Putamen (tissue), 1 donor: ENCODE results near the gene GPX1.
"Not testable (repeated sequence)": the region's sequence is repeated elsewhere in the genome, so short reads cannot be mapped to it uniquely, and the experiment has no call there.

Source experiments
- DNase-seq: peaks from one replicate; pipeline ENCODE4 v3.0.0-alpha.2; 2016; ENCODE audit warnings: low spot score

GPX1 gene

DNA sequence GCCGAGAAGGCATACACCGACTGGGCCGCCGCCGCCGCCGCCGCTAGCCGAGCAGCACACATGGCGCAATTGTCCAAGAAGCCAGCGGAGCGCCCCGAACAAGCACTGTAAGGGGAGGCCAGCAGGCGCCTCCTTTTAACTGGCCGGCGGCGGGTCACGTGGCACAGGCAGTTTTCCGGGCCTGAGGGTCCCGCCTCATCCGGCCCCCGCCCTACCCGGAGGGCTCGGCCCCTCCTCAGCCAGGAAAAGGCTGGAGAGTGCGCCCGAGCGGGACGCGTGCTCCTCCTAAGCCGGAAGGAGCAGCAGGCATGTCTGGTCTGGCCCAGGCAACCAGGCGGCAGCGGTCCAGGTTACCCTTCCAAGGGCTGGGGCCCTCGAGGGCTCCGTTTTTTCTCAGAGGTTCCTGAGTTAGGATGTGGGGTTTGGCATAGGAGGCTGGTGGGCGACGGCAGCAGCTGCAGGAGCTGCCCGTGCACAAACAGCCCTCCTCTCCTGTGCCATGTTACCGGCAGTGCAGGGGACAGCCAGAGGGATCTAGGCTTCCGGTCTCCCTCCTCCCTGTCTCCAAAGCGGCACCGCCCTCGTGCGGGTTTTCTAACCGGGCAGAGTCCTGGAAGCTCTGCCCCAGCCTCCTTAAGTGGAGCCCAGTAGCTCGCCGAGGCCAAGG lies at the start of gene GPX1:
Gene GPX1, minus strand, starts transcription at position 137 of the 667 bp plus-strand sequence. Its CDS starts 75 bp downstream, at position 62.
- peak; percentile 87 for DNase-seq

DNA sequence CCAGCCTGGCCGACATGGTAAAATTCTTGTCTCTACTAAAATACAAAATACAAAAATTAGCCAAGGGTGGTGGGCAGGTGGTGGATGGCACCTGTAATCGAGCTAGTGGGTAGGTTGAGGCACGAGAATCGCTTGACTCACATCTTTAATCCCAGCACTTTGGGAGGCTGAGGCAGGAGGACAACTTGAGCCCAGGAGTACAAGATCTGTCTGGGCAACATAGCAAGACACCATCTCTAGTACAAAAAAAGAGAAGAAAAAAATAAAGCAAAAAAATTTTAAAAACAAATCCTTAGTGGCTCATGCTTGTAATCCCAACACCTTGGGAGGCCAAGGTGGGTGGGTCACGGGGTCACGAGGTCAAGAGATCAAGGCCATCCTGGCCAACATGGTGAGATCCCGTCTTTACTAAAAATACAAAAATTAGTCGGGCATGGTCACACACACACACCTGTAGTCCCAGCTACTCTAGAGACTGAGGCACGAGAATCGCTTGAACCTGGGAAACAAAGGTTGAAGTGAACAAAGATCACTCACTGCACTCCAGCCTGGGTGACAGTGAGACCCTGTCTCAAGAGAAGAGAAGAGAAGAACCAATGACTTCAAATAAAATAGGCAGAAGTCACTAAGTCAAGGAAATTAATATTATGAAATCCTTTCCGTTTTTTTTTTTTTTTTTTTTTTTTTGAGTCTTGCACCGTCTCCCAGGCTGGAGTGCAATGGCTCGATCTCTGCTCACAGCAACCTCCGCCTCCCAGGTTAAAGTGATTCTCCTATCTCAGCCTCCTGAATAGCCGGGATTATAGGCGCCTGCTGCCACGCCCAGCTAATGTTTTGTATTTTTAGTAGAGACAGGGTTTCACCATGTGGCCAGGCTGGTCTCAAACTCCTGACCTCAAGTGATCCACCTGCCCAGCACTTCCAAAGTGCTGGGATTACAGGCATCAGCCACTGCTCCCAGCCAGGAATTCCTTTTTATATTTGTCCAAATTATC lies 48.7 kb upstream of the GPX1 start:
- DNase-seq: no peak

DNA sequence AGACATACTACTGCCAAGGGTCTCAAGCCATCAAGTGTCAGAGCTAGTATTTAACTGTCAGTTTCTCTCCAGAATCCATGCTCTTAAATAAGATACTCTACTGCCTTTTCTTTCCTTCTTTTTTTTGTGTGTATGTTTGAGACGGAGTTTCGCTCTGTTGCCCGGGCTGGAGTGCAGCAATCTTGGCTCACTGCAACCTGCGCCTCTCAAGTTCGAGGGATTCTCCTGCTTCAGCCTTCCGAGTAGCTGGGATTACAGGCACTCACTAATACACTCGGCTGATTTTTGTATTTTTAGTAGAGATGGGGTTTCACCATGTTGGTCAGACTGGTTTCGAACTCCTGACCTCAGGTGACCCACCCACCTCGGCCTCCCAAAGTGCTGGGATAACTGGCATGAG lies 47.4 kb upstream of the GPX1 start:
- DNase-seq: not testable (repeated sequence)

DNA sequence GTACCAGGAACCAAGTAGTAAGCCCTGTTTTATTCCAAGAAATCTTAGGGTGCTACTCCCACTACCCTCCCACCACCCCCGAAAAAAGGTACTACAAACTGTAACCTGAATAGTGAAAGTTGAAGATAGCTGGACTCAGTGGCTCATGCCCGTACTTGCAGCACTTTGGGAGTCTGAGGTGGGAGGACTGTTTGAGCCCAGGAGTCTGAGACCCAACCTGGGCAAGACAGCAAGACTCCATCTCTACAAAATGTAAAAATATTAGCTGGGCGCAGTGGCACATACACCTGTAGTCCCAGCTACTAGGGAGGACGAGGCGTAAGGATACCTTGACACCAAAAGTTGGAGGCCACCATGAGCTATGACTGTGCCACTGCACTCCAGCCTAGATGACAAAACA lies 45.7 kb upstream of the GPX1 start:
- no peak for DNase-seq

DNA sequence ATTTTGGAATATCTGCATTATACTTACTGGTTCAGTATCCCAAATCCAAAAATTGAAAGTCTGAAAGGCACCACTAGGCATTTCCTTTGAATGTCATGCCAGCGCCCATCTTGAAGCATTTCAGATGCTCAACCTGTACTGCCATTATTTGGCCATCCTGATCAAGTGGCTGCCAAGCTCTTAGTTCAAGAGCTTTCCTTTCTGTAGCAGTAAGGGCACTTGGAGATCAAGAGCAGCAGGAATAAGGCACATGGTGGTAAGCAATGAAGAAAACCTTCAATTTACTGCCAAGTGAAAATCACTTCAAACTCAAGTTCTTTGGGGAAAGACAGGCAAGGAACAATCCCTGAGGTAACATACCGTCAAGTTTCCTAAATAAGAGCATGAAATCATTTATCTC lies 43.6 kb upstream of the GPX1 start:
- no peak for DNase-seq

DNA sequence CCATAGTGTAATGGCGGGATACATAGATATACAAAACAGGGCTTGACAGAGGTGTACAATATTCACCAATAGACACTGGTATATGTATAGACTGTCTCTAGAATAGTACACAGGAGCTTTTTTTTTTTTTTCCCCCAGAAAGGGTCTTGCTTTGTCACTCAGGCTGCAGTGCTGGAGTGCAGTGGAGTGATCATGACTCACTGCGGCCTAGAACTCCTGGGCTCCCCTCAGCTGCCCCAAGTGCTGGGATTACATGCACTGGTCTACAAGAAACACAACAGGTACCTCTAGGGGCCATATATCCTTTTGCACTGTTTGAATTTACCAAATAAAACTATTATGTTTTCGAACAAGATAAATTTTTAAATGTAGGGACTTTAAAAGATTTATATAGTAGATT lies 41.3 kb upstream of the GPX1 start:
- no peak for DNase-seq

DNA sequence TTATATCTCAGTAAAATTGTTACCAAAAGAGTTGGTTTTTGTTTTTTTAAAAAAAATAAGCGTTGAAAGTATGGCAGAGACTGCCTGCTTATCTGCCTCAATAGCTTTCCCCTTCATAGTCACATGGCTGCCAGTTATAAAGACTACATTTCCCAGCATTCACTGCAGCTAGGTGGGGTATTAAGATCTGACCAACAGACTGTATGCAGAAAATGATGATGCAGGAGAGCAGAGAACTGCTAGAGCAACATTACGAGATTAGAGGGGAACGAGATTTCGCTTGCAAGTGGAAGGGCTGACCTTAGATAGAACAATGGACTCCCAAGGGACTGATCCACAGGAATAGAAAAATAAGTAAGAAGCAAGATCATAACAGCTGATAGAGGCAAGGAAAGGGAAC lies 39.3 kb upstream of the GPX1 start:
- DNase-seq: no peak

DNA sequence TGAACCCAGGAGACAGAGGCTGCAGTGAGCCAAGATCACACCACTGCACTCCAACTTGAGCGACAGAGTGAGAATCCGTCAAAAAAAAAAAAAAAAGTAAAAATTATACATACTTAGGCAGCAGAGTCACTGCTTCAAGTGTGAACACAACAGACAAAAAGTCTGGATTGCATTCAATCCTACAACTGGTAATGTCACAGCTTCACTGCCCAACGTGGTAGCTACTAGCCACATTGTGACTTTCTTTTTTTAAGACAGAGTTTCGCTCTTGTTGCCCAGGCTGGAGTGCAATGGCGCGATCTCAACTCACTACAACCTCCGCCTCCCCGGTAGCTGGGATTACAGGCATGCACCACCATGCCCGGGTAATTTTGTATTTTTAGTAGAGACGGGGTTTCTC lies 33.2 kb upstream of the GPX1 start:
- not testable (repeated sequence) for DNase-seq

DNA sequence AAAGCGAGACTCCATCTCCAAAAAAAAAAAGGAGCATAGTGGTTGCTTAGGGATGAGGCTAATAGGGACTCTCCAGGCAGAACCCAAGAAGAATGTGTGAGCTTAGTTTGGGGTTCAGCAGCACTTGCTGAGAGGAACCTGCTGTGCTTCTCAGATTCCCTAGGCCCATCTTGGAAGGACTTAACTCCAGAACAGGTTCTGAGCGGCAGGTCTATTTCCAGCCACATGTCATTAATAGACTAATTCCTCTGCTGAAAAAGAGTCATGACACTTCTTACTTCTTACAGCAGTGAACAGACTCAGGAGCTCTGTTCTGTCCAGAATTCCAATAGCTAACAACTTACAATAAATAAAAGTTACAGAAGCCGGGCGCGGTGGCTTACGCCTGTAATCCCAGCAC lies 31.1 kb upstream of the GPX1 start:
- DNase-seq: no peak

DNA sequence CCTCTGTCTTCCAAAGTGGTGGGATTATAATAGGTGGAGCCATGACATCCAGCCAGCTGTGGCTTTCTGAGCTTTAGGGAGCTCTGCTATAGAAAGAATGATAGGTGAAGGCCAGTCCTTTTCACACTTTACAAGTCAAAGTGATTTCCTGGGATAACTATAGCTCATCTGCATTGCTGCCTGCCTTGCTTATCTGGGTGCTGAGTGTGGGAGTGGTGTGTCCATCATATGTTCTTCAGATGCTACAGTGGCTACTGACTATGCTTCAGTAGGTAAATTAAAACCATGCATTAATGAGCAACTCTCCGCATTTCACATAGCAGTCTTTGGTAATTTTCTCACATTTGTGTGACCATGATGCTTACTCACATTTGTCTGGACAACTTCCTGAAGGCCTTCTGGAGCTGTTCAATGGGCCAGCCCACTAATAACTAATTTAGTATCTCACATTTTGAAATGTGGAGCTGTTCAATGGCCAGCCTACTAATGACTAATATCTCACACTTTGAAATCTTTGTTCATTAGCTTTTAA lies 30.2 kb upstream of the GPX1 start:
- no peak for DNase-seq

DNA sequence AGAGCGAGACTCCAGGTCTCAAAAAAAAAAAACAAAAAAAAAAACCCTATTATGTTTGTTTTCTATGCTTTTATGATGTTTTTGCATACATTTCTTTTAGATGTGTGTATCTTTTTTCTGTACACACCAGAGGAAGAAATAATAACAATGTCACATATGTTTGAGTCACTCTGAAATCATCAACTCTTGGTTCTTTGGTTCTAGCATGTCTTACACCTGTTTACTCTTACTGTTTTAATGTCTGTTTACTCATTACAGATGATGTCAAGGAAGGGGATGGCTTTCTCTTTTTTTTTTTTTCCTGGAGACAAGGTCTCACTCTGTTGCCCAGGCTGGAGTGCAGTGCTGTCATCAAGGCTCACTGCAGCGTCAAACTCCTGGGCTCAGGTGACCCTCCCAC lies 29.6 kb upstream of the GPX1 start:
- no peak for DNase-seq

DNA sequence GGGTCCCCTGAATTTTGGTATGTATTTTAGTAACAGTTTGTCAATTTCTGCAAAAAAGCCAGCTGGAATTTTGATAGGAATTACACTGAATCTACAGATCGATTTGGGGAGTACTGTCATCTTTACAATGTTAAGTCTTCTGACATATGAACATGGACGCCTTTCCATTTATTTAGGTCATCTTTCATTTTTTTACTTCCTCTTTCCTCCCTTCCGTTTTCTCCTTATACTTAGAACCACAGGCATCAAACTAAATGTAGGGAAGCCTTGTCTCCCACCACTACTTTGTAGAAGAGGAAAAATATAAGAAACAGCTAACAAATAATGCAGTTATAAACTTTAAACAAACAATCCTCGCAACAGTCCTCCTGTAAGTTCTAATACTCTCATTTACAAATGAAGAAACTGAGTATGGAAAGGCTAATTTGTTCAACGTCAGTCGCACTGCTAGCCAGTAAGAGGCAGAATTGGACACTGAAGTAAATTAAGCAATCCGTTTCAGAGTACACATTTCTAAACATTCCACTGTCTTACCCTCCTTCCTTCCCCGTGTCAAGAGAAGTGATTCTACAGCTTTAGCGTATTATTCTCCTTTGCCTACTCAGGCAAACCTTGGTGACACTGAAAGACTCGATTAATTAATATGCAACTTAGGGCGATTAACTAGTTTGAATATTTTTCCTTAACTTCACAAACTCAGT lies 28.1 kb upstream of the GPX1 start:
- DNase-seq: no peak

DNA sequence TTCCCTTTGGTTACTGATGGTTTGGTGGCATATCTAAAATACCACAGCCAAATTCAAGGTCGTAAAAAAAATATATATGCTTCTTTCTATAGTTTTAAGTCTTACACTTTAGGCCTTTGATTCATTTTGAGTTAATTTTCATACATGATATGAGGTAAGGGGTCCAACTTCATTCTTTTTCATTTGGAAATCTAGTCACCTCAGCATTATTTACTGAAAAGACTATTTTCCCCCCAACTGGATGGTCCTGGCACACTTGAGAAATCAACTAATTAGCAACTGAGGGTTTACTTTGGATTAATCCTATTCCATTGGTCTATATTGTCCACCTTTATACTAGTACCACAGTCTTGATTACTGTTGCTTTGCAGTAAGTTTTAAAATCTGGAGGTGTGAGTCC lies 27.5 kb upstream of the GPX1 start:
- no peak for DNase-seq

DNA sequence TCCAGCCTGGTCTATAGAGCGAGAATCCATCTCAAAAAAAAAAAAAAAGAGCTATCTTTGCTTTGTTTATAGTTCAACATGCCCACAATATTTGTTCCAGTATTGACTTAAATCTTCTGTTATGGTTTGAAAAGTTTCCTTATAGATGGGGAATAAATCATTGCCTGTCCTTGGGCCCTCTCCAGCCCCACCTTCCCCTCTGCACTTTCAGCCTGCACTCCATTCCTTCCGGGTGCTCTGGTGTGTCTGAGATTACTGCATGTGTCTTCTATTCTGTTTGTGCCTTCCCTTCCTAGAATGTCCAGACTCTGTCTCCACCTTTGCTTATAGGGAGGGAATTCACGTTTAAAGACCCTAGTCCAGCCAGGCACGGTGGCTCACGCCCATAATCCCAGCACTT lies 25.2 kb upstream of the GPX1 start:
- DNase-seq: no peak

DNA sequence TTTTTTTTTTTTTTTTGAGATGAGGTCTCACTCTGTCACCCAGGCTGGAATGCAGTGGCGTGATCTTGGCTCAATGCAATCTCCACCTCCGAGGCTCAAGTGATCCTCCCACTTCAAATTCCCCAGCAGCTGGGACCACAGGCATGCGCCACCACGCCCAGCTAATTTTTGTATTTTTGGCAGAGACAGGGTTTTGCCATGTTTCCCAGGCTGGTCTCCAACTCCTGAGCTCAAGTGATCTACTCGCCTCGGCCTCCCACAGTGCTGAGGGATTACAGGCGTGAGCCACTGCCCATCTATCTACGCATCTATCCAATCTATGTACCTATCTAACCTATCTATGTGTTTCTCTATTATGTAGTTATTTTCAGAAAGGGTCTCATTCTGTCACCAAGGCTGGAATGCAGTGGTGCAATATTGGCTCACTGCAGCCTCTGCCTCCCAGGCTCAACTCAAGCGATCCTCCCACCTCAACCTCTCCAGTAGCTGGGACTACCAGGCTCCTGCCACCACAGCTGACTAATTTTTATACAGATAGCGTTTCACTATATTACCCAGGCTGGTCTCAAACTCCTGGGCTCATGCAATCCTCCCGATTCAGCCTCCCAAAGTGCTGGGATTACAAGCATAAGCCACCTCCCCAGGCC lies 20.2 kb upstream of the GPX1 start:
- DNase-seq: no peak

DNA sequence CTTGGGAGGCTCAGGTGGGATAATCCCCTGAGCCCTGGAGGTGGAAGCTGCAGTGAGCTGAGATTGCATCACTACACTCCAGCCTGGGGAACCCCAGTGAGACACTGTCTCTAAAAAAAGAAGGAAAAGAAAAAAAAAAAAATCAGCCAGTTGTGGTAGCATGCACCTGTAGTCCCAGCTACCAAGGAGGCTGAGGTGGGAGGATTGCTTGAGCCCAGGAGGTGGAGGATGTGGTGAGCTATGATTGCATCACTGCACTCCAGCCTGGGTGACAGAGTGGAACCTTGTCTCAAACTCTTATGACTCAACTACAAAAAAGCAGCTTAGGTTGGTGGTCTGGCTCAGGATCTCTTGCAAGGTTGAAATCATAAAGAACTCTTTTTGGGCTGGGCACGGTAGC lies 19.3 kb upstream of the GPX1 start:
- no peak for DNase-seq

DNA sequence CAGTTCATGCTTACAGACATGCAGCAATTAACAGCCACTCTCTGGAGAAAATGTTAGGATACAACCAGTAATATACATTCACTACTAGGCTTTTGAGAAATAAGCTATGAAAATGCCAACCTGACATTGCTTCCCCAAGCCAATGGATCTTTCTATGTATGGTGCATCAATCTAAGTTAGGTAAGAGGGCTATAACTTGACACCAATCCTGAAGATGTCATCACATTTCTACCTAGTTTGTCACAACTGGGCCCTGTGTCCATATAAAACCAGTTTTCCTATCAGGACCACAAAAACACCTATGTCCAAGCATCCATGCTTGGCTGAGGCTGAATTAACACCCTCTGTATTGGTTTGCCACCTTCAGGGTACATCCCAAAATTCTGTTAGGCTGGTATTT lies 13.8 kb upstream of the GPX1 start:
- DNase-seq: no peak

DNA sequence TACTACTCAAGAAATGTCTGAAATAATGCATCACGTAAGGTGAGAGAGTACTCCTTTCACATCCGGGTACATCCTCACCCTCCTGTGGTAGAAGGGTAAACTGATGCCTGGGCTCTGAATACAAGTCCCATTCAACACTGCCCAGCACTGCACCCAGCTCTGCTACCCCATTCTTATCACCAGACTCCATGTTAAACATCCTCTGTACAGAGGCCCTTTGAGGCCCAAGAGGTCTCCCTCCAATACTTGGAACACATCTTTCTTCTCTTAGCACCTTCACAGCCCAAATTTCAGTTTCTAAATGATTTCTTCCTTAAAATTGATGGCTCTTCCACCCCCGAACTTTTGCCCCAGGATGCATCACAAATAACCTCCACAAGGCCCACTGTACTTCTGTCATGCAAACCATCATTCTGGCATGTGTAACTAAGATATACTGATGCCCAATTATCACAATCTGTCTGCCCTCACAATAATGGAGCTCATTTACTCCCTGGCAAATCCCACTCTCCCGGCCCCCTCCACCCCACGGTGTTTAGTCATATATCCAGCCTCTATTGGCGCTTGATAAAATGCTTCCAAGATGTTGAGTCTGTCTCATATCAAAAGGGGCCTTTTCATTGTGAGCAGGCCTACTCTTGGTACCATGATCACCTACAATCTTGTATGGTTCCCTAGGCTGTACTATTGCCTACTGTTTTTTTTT lies 12.6 kb upstream of the GPX1 start:
- DNase-seq: no peak

DNA sequence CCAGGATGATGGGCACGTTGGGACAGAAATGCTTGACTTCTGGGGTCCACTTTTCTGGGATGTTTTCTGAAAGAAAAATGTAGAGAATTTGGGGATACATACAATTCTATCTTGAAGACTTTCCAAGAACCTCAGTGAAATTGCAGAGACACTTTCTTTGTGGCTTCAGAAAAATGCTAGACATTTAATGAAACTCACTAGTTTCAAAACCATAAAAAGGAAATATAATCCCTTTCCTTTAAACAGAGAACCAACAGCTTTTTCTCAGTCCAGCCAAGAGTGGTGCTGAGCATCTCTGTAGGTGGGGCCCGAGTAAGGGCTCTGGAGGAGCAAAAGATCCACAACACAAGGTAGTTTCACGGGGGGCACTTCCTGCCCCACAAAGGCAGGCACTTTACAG lies 4.4 kb upstream of the GPX1 start:
- no peak for DNase-seq

DNA sequence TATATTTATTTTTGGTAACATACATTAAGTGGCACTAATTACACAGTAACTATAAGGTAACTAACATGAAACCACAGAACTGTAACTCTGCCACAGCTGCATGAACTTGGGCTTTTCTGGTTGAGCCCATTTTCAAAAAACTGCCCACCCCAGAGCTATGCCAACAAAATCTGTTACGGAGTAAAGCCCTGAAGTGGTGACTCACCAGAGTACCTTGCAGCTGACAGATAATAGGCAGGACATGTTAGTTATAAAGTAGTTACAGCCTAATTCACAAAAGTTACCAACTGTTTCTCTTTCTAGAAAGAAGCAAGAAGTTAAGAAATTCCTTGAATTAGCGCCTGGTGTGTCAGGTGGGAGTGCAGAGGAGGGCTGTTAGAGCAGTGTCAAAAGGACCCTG lies 1.5 kb upstream of the GPX1 start:
- DNase-seq: no peak

DNA sequence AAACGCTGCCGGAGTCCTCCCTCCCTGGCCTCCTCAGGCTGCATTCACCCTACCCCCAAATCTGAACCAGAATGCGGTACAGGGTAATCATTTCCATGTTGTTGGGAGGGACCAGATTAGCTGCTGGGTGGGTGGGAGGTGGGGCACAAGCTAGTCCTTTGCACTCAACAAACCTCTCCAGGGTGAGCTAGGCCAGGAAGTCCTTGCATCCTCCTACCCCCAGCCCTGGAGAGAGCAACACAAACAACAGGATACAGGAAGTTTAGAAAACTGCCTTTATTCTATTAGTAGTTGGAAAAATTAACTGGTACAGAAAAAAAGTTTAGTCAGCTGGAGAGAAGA lies 702 bp upstream of the GPX1 start:
- no peak for DNase-seq
